Epithelial cell of prostate (primary cell): ENCODE measurements around the gene AQP12B.
"Not testable (repeated sequence)": the region's sequence is repeated elsewhere in the genome, so short reads cannot be mapped to it uniquely, and the experiment has no call there.

Experiments used
- DNase-seq: peaks from one replicate; pipeline ENCODE4 v3.0.0-alpha.2; 2011; ENCODE audit warnings: low read depth, low spot score
- H3K27ac ChIP-seq: fragments of 450-650 bp; 2 replicates; pipeline ENCODE4 v1.5.1; 2017; ENCODE audit warnings: mild to moderate bottlenecking

The AQP12B gene

GRCh38 chr2:240702640-240703011 is 19.9 kb upstream of the AQP12B start:
- DNase-seq = no peak

GRCh38 chr2:240701736-240702639 is 19.3 kb upstream of the AQP12B start:
- H3K27ac ChIP-seq = no peak overlapping the region

More at GRCh38 chr2:240702640-240703011, 19.9 kb upstream of the AQP12B start:
- no peak overlapping the region for H3K27ac ChIP-seq

GRCh38 chr2:240701091-240701735 is 18.5 kb upstream of the AQP12B start:
- no peak overlapping the region for H3K27ac ChIP-seq
- DNase-seq = no peak

More at GRCh38 chr2:240701736-240702639, 19.3 kb upstream of the AQP12B start:
- no peak for DNase-seq

GRCh38 chr2:240700616-240701015 is 17.9 kb upstream of the AQP12B start:
- DNase-seq, H3K27ac ChIP-seq: not testable (repeated sequence)

- H3K27ac ChIP-seq, DNase-seq: not testable (repeated sequence)
Observed at GRCh38 chr2:240699835-240700234, 17.1 kb upstream of the AQP12B start.

- not testable (repeated sequence) for DNase-seq, H3K27ac ChIP-seq
Observed at GRCh38 chr2:240698852-240699561, 16.3 kb upstream of the AQP12B start.

- not testable (repeated sequence) for DNase-seq, H3K27ac ChIP-seq
Observed at GRCh38 chr2:240696469-240696868, 13.8 kb upstream of the AQP12B start.

GRCh38 chr2:240695593-240695992 is 12.9 kb upstream of the AQP12B start:
- not testable (repeated sequence) for H3K27ac ChIP-seq, DNase-seq

- not testable (repeated sequence) for DNase-seq, H3K27ac ChIP-seq
Observed at GRCh38 chr2:240694304-240694703, 11.6 kb upstream of the AQP12B start.

- not testable (repeated sequence) for DNase-seq, H3K27ac ChIP-seq
Observed at GRCh38 chr2:240692583-240693561, 10.2 kb upstream of the AQP12B start.

- DNase-seq, H3K27ac ChIP-seq: not testable (repeated sequence)
Observed at GRCh38 chr2:240691631-240692420, 9.1 kb upstream of the AQP12B start, which contains the start of gene AQP12A. AQP12A (plus strand) TSS chr2:240691866; CDS start chr2:240691914, 48 bp downstream.

GRCh38 chr2:240691075-240691427 is 8.4 kb upstream of the AQP12B start:
- DNase-seq, H3K27ac ChIP-seq: not testable (repeated sequence)

GRCh38 chr2:240690421-240691074 is 7.9 kb upstream of the AQP12B start:
- DNase-seq, H3K27ac ChIP-seq: not testable (repeated sequence)

GRCh38 chr2:240689975-240690374 is 7.3 kb upstream of the AQP12B start:
- DNase-seq = no peak

GRCh38 chr2:240688553-240688919 is 5.9 kb upstream of the AQP12B start:
- DNase-seq = no peak

More at GRCh38 chr2:240689975-240690374, 7.3 kb upstream of the AQP12B start:
- no peak overlapping the region for H3K27ac ChIP-seq

GRCh38 chr2:240687741-240688552 is 5.3 kb upstream of the AQP12B start:
- no peak for DNase-seq
- H3K27ac ChIP-seq = no peak overlapping the region

More at GRCh38 chr2:240688553-240688919, 5.9 kb upstream of the AQP12B start:
- no peak overlapping the region for H3K27ac ChIP-seq

- DNase-seq = no peak
- H3K27ac ChIP-seq = no peak overlapping the region
Observed at GRCh38 chr2:240687045-240687740, 4.5 kb upstream of the AQP12B start.
